IPS DF 6.9 (cell line): ENCODE measurements around the gene GSTT4.
A peak's percentile ranks its signal among the peaks of the same experiment; 100 is the strongest.

Experiments used
- DNase-seq: peaks from one replicate; pipeline ENCODE4 v3.0.0-alpha.2; 2013; ENCODE audit warnings: low read depth, low spot score
- H3K27ac ChIP-seq: one replicate; pipeline ENCODE4 v1.5.1; 2013; ENCODE audit warnings: low read length, control low read depth
- H3K27me3 ChIP-seq: 2 replicates; pipeline ENCODE4 v1.6.1; 2013; ENCODE audit warnings: mild to moderate bottlenecking, low read length; ENCODE audit not compliant: control insufficient read depth, insufficient read depth
- H3K36me3 ChIP-seq: 2 replicates; pipeline ENCODE4 v1.6.1; 2013; ENCODE audit warnings: low read length; ENCODE audit not compliant: control insufficient read depth, insufficient read depth
- H3K4me1 ChIP-seq: 2 replicates; pipeline ENCODE4 v1.6.1; 2013; ENCODE audit warnings: low read length; ENCODE audit not compliant: control insufficient read depth, insufficient read depth
- H3K4me3 ChIP-seq: 2 replicates; pipeline ENCODE4 v1.5.1; 2013; ENCODE audit warnings: mild to moderate bottlenecking, low read length
- H3K9me3 ChIP-seq: 2 replicates; pipeline ENCODE4 v1.6.1; 2013; ENCODE audit warnings: low read length, inconsistent platforms; ENCODE audit not compliant: control insufficient read depth, insufficient read depth
- WGBS: extraction: QIAGEN DNeasy Blood & Tissue Kit; methylation state at CpG from one replicate; pipeline ENCODE4 v1.1.7; 2013; ENCODE audit warnings: mixed read lengths, missing lambda C conversion rate; ENCODE audit not compliant: insufficient read length, insufficient coverage; 5-methylcytosine and 5-hydroxymethylcytosine counted together

GSTT4 gene

GRCh38 chr22:24026733-24027132, 21.5 kb upstream of the GSTT4 start:
- H3K4me1 ChIP-seq = no peaks in the 10 kb centered on the region
- no peak for DNase-seq
- H3K27me3 ChIP-seq = no peaks in the 10 kb centered on the region
- H3K36me3 ChIP-seq = no peaks in the 10 kb centered on the region
- no peaks in the 10 kb centered on the region for H3K9me3 ChIP-seq
- H3K4me3 ChIP-seq = no peak overlapping the region
- H3K27ac ChIP-seq = no peak overlapping the region
- no CpG with 5 or more reads among the region's 3 CpGs for WGBS

GRCh38 chr22:24026056-24026455, 20.8 kb upstream of the GSTT4 start:
- Histone ChIP-seq H3K4me1 (no peaks in the 10 kb centered on the region), H3K4me3 (no peak overlapping the region), H3K27ac (no peak overlapping the region), H3K9me3 (no peaks in the 10 kb centered on the region), H3K36me3 (no peaks in the 10 kb centered on the region), H3K27me3 (no peaks in the 10 kb centered on the region)
- WGBS = no CpG with 5 or more reads among the region's 2 CpGs
- DNase-seq = no peak

- H3K9me3 ChIP-seq = no peaks in the 10 kb centered on the region
- no peak overlapping the region for H3K27ac ChIP-seq
- WGBS = no CpG with 5 or more reads among the region's 6 CpGs
Observed at GRCh38 chr22:24025475-24025874, 20.2 kb upstream of the GSTT4 start.

DNA sequence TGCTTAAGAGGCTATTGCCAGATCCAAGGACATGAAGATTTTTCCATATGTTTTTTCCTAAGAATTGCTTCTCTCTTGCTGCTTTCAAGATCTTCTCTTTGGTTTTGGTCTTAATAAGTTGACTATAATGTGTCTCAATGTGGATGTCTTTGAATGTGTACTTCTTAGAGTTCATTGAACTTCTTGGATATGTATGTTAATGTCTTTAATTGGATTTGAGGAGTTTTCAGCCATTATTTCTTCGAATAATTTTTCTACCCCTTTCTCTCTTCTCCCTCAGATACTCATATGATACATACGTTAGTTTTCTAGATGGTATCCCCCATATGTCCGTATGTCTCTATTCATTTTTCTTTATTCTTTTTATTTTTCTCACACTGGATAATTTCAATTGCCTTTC, 19.1 kb upstream of the GSTT4 start:
- no peaks in the 10 kb centered on the region for H3K4me1 ChIP-seq
- no peak for DNase-seq

More at GRCh38 chr22:24025475-24025874, 20.2 kb upstream of the GSTT4 start:
- no peaks in the 10 kb centered on the region for H3K36me3 ChIP-seq
- no peak overlapping the region for H3K4me3 ChIP-seq
- DNase-seq = no peak
- no peaks in the 10 kb centered on the region for H3K27me3 ChIP-seq
- no peaks in the 10 kb centered on the region for H3K4me1 ChIP-seq

GRCh38 chr22:24023204-24023789, 18.0 kb upstream of the GSTT4 start:
- no peak for DNase-seq
- Histone ChIP-seq H3K4me1 (no peaks in the 10 kb centered on the region), H3K27ac (no peak overlapping the region), H3K36me3 (no peaks in the 10 kb centered on the region), H3K27me3 (no peaks in the 10 kb centered on the region), H3K9me3 (no peaks in the 10 kb centered on the region), H3K4me3 (no peak overlapping the region)

More for the DNA sequence above, 19.1 kb upstream of the GSTT4 start:
- H3K27me3 ChIP-seq = no peaks in the 10 kb centered on the region
- H3K4me3 ChIP-seq = no peak overlapping the region
- no peaks in the 10 kb centered on the region for H3K9me3 ChIP-seq
- H3K36me3 ChIP-seq = no peaks in the 10 kb centered on the region
- H3K27ac ChIP-seq = no peak overlapping the region
- WGBS = no CpG with 5 or more reads among the region's 3 CpGs

- no CpG with 5 or more reads among the region's 3 CpGs for WGBS
- Histone ChIP-seq H3K27ac (no peak overlapping the region), H3K27me3 (no peaks in the 10 kb centered on the region), H3K4me3 (no peak overlapping the region), H3K4me1 (no peaks in the 10 kb centered on the region), H3K9me3 (no peaks in the 10 kb centered on the region), H3K36me3 (no peaks in the 10 kb centered on the region)
- no peak for DNase-seq
Observed at GRCh38 chr22:24021304-24021703, 16.1 kb upstream of the GSTT4 start.

DNA sequence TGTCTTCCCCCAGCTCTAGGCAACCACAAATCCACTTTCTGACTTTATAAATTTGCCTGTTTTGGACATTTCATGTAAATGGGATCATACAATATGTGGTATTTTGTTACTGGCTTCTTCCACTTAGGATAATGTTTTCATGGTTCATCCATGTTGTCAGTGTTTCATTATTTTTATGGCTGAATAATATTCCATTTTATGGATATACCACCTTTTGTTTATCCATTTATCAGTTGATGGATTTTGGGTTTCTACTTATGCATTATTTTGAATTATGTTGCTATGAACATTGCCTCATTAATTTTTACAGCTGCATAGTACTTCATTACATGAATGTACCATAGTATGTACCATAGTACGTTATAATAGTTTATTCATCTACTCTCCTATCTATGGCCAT, 10.9 kb upstream of the GSTT4 start:
- WGBS = no CpG with 5 or more reads among the region's 1 CpG
- H3K27ac ChIP-seq = no peak overlapping the region

GRCh38 chr22:24011735-24012068, 6.4 kb upstream of the GSTT4 start:
- Histone ChIP-seq H3K9me3 (no peaks in the 10 kb centered on the region), H3K36me3 (no peaks in the 10 kb centered on the region), H3K4me3 (peak overlapping the region; percentile 73), H3K4me1 (no peaks in the 10 kb centered on the region), H3K27me3 (no peaks in the 10 kb centered on the region), H3K27ac (no peak overlapping the region)
- no peak for DNase-seq
- WGBS = no CpG with 5 or more reads among the region's 10 CpGs

More for the DNA sequence above, 10.9 kb upstream of the GSTT4 start:
- Histone ChIP-seq H3K27me3 (no peaks in the 10 kb centered on the region), H3K9me3 (no peaks in the 10 kb centered on the region), H3K36me3 (no peaks in the 10 kb centered on the region), H3K4me3 (no peak overlapping the region), H3K4me1 (no peaks in the 10 kb centered on the region)
- DNase-seq = no peak

DNA sequence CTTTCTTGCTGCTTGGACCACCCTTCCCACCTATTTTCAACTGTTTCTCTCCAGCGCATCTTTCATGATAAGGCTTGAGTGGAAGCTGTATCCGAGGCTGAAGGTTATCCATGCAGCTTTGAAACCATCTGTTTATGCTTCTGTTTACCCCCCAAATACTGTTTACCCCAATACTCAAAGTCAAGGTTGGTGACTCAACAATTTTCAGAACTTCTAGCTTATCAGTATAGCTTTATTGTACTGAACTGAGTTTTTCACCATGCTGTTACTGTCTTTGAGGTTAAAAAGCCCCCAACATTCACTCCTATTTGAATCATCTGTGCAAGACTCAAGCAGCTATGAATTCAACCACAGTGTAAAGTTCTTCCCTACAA, 4.8 kb upstream of the GSTT4 start:
- no CpG with 5 or more reads among the region's 2 CpGs for WGBS

GRCh38 chr22:24009227-24010017, 4.2 kb upstream of the GSTT4 start:
- WGBS = no CpG with 5 or more reads among the region's 7 CpGs
- DNase-seq = no peak
- H3K36me3 ChIP-seq = no peaks in the 10 kb centered on the region
- no peak overlapping the region for H3K4me3 ChIP-seq
- no peaks in the 10 kb centered on the region for H3K27me3 ChIP-seq
- H3K27ac ChIP-seq = no peak overlapping the region
- H3K9me3 ChIP-seq = no peaks in the 10 kb centered on the region
- H3K4me1 ChIP-seq = no peaks in the 10 kb centered on the region

More for the DNA sequence above, 4.8 kb upstream of the GSTT4 start:
- no peak overlapping the region for H3K27ac ChIP-seq
- H3K36me3 ChIP-seq = no peaks in the 10 kb centered on the region
- H3K4me1 ChIP-seq = no peaks in the 10 kb centered on the region
- DNase-seq = no peak
- no peak overlapping the region for H3K4me3 ChIP-seq
- H3K9me3 ChIP-seq = no peaks in the 10 kb centered on the region
- no peaks in the 10 kb centered on the region for H3K27me3 ChIP-seq
